HUES64 (cell line): Measurements from ENCODE around the gene RFX8.
"Not testable (repeated sequence)": the region's sequence is repeated elsewhere in the genome, so short reads cannot be mapped to it uniquely, and the experiment has no call there.

Experiments used
- H3K27ac ChIP-seq: 2 replicates; pipeline ENCODE4 v1.7.0; 2013; ENCODE audit warnings: low read depth, low read length, inconsistent platforms
- H3K27me3 ChIP-seq: 2 replicates; pipeline ENCODE4 v1.6.1; 2013; ENCODE audit warnings: mild to moderate bottlenecking, low read length; ENCODE audit not compliant: insufficient read depth
- H3K36me3 ChIP-seq: 2 replicates; pipeline ENCODE4 v1.6.1; 2013; ENCODE audit warnings: mild to moderate bottlenecking, low read length; ENCODE audit not compliant: insufficient read depth
- H3K4me1 ChIP-seq: 2 replicates; pipeline ENCODE4 v1.6.1; 2013; ENCODE audit warnings: mild to moderate bottlenecking, low read length, moderate library complexity; ENCODE audit not compliant: insufficient read depth
- H3K4me3 ChIP-seq: 2 replicates; pipeline ENCODE4 v1.5.1; 2013; ENCODE audit warnings: mild to moderate bottlenecking, low read length, moderate library complexity
- H3K9ac ChIP-seq: 2 replicates; pipeline ENCODE4 v1.6.1; 2013; ENCODE audit warnings: mild to moderate bottlenecking, low read depth, low read length
- H3K9me3 ChIP-seq: 2 replicates; pipeline ENCODE4 v1.6.1; 2013; ENCODE audit warnings: low read depth, low read length; ENCODE audit not compliant: insufficient read depth
- WGBS: fragments of 150-250, 120-280 bp; methylation state at CpG from one replicate; pipeline ENCODE4 v1.1.7; 2013; ENCODE audit warnings: missing lambda C conversion rate; 5-methylcytosine and 5-hydroxymethylcytosine counted together

Gene RFX8

GRCh38 chr2:101467306-101467705, 7.6 kb downstream of the RFX8 start:
- Histone ChIP-seq H3K4me3 (no peak overlapping the region), H3K4me1 (peaks cover 15% of the 10 kb centered on the region; the same call in 1 of the 2 replicates), H3K27ac (peak overlapping the region; percentile 21; the same call in 1 of the 2 replicates), H3K9ac (no peak overlapping the region), H3K27me3 (no peaks in the 10 kb centered on the region), H3K9me3 (no peaks in the 10 kb centered on the region), H3K36me3 (no peaks in the 10 kb centered on the region)
- 23% methylated on average over 4 of the region's 4 CpGs for WGBS

GRCh38 chr2:101466426-101466825, 8.5 kb downstream of the RFX8 start:
- Histone ChIP-seq H3K9me3 (no peaks in the 10 kb centered on the region), H3K9ac (no peak overlapping the region), H3K27ac (no peak overlapping the region), H3K36me3 (no peaks in the 10 kb centered on the region), H3K4me1 (peaks cover 15% of the 10 kb centered on the region; the same call in 1 of the 2 replicates), H3K27me3 (no peaks in the 10 kb centered on the region), H3K4me3 (no peak overlapping the region)
- WGBS = 92% methylated on average over 3 of the region's 3 CpGs

- H3K4me1 ChIP-seq = peaks cover 15% of the 10 kb centered on the region; the same call in 1 of the 2 replicates
- 95% methylated on average over 1 of the region's 1 CpG for WGBS
- no peak overlapping the region for H3K27ac ChIP-seq
- no peaks in the 10 kb centered on the region for H3K9me3 ChIP-seq
- no peaks in the 10 kb centered on the region for H3K36me3 ChIP-seq
- H3K27me3 ChIP-seq = no peaks in the 10 kb centered on the region
- H3K9ac ChIP-seq = no peak overlapping the region
- no peak overlapping the region for H3K4me3 ChIP-seq
These were observed 10.1 kb downstream of the RFX8 start for GRCh38 chr2:101464841-101465240.

- no peaks in the 10 kb centered on the region for H3K36me3 ChIP-seq
- H3K4me3 ChIP-seq = no peak overlapping the region
- peaks cover 15% of the 10 kb centered on the region; the same call in 1 of the 2 replicates for H3K4me1 ChIP-seq
- no peaks in the 10 kb centered on the region for H3K27me3 ChIP-seq
- no peaks in the 10 kb centered on the region for H3K9me3 ChIP-seq
- H3K27ac ChIP-seq = no peak overlapping the region
- H3K9ac ChIP-seq = no peak overlapping the region
- 89% methylated on average over 9 of the region's 11 CpGs for WGBS
These were observed 10.8 kb downstream of the RFX8 start for GRCh38 chr2:101463911-101464641.

GRCh38 chr2:101463421-101463820, 11.5 kb downstream of the RFX8 start:
- Histone ChIP-seq H3K9ac (no peak overlapping the region), H3K9me3 (no peaks in the 10 kb centered on the region), H3K27ac (no peak overlapping the region), H3K4me3 (no peak overlapping the region), H3K4me1 (peaks cover 15% of the 10 kb centered on the region; the same call in 1 of the 2 replicates), H3K36me3 (no peaks in the 10 kb centered on the region), H3K27me3 (no peaks in the 10 kb centered on the region)
- WGBS = 92% methylated on average over 8 of the region's 8 CpGs

GRCh38 chr2:101461381-101461780, 13.5 kb downstream of the RFX8 start:
- 93% methylated on average over 1 of the region's 2 CpGs for WGBS
- no peak overlapping the region for H3K9ac ChIP-seq
- no peaks in the 10 kb centered on the region for H3K9me3 ChIP-seq
- H3K4me1 ChIP-seq = no peaks in the 10 kb centered on the region
- no peak overlapping the region for H3K4me3 ChIP-seq
- H3K36me3 ChIP-seq = no peaks in the 10 kb centered on the region
- H3K27ac ChIP-seq = no peak overlapping the region
- H3K27me3 ChIP-seq = no peaks in the 10 kb centered on the region

- not testable (repeated sequence) for H3K36me3 ChIP-seq, H3K9ac ChIP-seq, H3K27ac ChIP-seq, H3K27me3 ChIP-seq, H3K9me3 ChIP-seq, H3K4me3 ChIP-seq, H3K4me1 ChIP-seq
- 100% methylated on average over 3 of the region's 3 CpGs for WGBS
These were observed 20.5 kb downstream of the RFX8 start for GRCh38 chr2:101454408-101454807.

GRCh38 chr2:101450965-101451364, 23.9 kb downstream of the RFX8 start:
- Histone ChIP-seq H3K27me3 (no peaks in the 10 kb centered on the region), H3K36me3 (no peaks in the 10 kb centered on the region), H3K4me1 (no peaks in the 10 kb centered on the region), H3K9me3 (no peaks in the 10 kb centered on the region), H3K27ac (no peak overlapping the region), H3K9ac (no peak overlapping the region), H3K4me3 (no peak overlapping the region)
- whole genome bisulfite sequencing = 88% methylated on average over 6 of the region's 6 CpGs

- no peaks in the 10 kb centered on the region for H3K27me3 ChIP-seq
- no peaks in the 10 kb centered on the region for H3K4me1 ChIP-seq
- WGBS = 91% methylated on average over 2 of the region's 4 CpGs
- no peaks in the 10 kb centered on the region for H3K9me3 ChIP-seq
- H3K4me3 ChIP-seq = no peak overlapping the region
- no peaks in the 10 kb centered on the region for H3K36me3 ChIP-seq
- H3K27ac ChIP-seq = no peak overlapping the region
- no peak overlapping the region for H3K9ac ChIP-seq
These were observed 28.0 kb downstream of the RFX8 start for GRCh38 chr2:101446869-101447268.

GRCh38 chr2:101442667-101443061, 32.2 kb downstream of the RFX8 start:
- Histone ChIP-seq H3K9ac (no peak overlapping the region), H3K4me3 (no peak overlapping the region), H3K27ac (no peak overlapping the region), H3K4me1 (no peaks in the 10 kb centered on the region), H3K9me3 (no peaks in the 10 kb centered on the region), H3K36me3 (no peaks in the 10 kb centered on the region), H3K27me3 (no peaks in the 10 kb centered on the region)
- WGBS = 34% methylated on average over 2 of the region's 3 CpGs

- Histone ChIP-seq H3K4me3 (no peak overlapping the region), H3K27me3 (no peaks in the 10 kb centered on the region), H3K4me1 (no peaks in the 10 kb centered on the region), H3K9me3 (no peaks in the 10 kb centered on the region), H3K36me3 (no peaks in the 10 kb centered on the region), H3K27ac (no peak overlapping the region), H3K9ac (no peak overlapping the region)
- WGBS = 86% methylated on average over 1 of the region's 1 CpG
These were observed 32.8 kb downstream of the RFX8 start for GRCh38 chr2:101442042-101442666.
